ENCODE measurements around the gene NPBWR2.

The NPBWR2 gene

DNA sequence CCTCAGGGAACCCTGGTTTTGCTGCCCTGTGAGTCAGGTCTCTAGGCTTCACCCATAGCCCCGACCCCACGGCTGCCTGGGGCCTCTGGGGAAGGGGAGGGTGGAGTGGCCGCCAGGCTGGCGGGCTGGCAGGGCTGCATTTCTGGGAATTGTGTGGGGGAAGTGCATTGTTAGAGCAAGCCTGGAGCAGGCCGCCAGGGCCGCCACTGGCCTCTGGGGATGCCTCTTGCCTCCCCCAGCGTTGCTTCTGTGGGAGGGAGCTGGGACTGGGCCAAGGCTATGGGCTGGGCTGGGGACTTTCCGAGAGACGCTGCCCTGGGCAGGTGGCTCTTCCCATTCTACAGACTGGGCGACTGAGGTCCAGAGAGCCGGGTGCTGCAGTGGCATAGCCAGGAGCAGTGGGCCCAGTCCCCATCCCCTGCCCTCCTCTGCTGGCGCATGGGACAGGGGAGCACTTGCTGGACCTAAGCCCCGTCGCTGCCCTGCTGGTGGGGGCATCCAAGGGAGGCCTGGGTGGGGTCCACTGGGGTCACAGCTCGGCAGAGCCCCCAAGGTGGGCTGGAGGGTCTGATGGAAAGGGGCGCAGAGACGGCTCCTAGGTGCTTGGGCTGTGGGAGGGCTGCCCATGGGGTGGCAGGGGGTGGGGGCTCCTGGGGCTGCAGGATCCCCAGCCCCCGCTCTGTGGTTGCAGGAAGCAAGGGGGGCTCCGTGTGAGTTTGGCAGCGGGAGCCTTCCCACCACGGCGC is 51.3 kb downstream of the NPBWR2 start:
- DNase-seq, result no peak

DNA sequence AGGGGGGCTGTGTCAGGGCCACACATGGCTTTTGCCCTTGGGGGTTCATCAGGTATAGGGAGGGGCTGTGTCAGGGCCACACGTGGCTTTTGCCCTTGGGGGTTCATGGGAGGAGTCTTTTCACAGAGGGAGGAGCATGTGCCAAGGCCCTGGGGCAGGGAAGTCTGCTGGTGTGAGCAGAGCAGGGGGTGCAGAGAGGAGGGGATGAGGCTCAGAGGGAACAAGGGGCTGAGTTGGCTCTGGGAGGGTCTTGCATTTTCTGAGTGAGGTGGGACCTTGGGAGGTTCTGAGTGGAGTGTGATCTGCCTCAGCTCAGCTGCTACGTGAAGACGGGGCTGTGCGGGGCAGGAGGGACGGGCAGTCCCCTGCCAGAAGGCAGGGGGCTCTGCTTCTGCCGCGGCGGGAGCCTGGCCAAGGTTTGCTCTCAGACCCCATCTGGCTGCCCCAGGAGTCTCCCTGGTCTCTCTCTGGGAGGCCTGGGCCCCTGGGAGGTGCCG is 51.9 kb downstream of the NPBWR2 start:
- DNase-seq, result no peak

DNA sequence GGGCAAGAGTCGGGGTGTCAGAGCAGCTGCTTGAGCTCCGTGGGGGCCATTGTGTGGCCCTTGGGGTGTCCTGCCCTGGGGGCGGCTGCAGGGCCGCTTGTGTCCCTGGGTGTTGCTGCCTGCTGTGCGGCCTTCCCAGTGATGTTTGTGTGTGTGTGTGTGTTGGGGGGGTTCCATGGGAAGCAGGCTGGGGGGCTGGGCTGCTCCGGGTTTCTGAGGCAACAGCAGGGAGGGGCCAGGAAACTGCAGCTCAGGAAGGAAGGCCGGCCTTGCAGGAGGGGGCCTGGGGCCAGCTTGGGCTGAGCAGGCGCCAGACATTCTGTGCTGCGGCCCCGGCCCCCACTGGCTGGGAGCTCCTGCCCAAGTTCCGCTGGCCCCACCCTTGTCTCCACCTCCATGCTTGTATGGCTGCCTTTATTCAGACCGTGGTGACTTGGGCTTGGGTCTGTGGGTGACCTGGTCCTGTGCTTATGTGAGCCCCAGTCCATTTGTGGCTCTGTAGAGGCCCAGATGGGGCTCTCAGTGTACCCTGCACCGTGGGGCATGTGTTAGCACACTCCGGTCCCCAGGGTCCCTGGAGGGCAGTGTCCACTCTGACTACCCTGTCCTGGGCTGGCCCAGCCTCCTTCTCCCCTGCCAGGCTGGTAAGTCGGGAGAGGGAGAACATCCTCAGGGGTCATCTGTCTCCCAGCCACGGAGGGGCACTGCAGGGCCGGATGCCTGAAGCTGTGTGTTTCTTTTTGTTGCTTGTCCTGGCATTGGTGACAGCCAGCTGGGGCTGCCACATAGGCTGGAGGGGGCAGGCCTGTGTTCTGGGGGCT is 53.3 kb downstream of the NPBWR2 start:
- DNase-seq, result no peak
